LHCN-M2 (cell line): Measurements from ENCODE around the gene CHURC1. TPM values are rescaled to one million over a fixed set of nuclear protein-coding genes. Genes with fewer than 3 reads are reported as not detected.
A peak's percentile ranks its signal among the peaks of the same experiment; 100 is the strongest.

Experiments
- DNase-seq: peaks from one replicate; pipeline ENCODE4 v3.0.0-alpha.2; 2012; ENCODE audit warnings: low read depth
- polyA plus RNA-seq: library from polyadenylated mRNA; unstranded; fragments of >200 nt; gene quantifications from one replicate; pipeline ENCODE4 v1.2.1, GENCODE V29; 2012; ENCODE audit warnings: missing spikeins
- total RNA-seq: library from RNA; depleted of rRNA; stranded (reverse); fragments of >200 nt; gene quantifications from 2 replicates; pipeline ENCODE4 v1.2.3, GENCODE V29; 2014; rRNA removed

The CHURC1 gene
- 52.8 and 55.4 TPM in 2 replicates for total RNA-seq
- 61.6 TPM for polyA plus RNA-seq

GRCh38 chr14:64914237-64915028 is at the start of gene CHURC1:
Gene CHURC1 (plus strand): TSS chr14:64914455. CDS start chr14:64914496, 41 bp downstream.
- DNase-seq = peak; percentile 98

DNA sequence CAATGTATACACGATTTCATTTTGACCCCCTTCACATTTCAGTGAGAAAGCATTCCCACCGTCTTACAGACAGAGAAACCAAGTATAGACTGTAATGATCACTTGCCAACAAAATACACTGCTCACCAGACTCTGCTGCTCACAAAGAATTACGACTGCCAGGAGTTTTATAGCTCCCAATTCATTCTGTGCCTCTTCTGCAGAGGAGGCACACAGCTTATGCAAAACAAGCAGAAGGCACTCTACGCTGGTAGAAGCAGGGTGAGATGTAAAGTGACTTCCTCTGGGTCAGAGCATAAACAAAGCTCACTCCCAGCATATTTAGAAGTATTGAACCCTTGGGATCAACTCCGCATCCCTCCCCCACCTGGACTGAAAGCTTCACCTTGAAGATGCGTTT is 49.1 kb upstream of the CHURC1 start:
- no peak for DNase-seq

GRCh38 chr14:64865992-64866391 is 48.3 kb upstream of the CHURC1 start:
- DNase-seq = no peak

GRCh38 chr14:64867182-64867581 is 47.1 kb upstream of the CHURC1 start:
- DNase-seq = no peak

DNA sequence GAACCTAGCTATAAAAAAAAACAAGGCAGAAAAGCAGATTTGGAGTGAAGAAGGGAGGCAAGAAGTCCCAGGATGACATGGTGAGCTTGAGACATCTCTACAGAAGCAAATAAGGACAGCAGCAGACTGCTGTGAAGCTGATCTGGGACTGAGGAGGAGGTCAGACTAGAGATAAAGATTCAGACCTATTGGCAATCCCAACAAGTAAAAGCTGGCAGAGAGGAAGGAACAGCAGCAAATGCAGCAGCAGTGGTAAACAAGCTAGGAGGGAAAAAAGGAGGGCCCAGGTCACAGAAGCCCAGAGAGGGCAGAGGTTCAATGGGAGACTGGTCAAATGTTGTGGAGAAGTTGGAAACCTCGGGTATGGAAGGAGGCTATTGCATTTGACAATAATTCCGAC is 45.9 kb upstream of the CHURC1 start:
- DNase-seq = no peak

DNA sequence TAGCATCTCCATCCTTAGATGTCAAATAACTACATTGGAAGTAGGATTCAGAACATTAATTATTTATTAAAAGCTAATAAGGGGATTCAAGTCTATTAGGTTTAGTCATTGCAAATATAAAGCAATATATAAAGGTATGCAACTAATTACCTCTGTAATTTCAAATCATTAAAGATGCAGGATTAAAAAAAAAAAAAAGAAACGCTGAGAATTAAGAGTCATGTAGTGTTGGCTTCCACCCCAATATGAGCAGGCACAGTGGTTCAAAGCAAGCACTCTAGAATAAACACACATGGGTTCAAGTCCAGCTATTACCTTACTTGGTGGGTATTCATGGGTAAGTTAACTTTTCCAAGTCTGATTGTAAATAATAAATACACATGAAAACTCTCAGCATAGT is 45.4 kb upstream of the CHURC1 start:
- DNase-seq = no peak

DNA sequence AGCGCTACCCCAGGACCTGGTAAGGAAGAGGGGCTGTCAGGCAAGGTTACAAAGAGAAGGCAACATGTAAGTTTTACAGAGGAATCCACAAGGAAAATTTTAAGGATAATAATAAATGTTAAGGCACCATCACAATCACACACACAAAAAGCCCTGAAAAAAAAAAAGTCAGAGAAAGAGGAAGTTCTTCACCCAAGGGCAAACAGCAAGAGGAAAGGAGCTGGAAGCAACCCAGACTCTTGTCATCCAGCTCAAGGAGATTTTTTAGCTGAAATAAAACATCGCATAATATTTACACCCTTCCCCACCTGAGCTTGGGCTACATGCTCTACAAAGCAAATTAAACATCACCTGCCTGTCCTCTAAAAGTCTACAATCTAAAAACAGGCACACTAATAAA is 44.1 kb upstream of the CHURC1 start:
- no peak for DNase-seq

DNA sequence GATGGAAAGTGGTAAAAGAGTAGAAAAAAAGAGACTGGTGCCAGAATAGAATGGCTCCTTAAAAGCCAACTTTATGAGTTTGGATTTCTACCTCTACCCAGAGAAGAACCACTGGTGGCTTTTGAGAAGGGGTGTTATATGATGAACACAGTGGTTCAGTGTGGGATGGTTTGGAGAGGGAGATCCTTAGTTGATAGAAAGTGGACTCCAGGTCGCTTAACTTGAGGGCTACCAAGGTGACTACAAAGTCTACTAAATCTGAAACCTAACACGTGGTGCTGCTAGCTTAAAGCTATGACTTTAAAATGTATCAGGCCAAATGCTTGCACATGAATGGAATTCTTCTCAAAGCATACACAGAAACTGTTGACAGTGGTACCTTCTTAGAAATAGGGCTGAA is 42.9 kb upstream of the CHURC1 start:
- DNase-seq = no peak

DNA sequence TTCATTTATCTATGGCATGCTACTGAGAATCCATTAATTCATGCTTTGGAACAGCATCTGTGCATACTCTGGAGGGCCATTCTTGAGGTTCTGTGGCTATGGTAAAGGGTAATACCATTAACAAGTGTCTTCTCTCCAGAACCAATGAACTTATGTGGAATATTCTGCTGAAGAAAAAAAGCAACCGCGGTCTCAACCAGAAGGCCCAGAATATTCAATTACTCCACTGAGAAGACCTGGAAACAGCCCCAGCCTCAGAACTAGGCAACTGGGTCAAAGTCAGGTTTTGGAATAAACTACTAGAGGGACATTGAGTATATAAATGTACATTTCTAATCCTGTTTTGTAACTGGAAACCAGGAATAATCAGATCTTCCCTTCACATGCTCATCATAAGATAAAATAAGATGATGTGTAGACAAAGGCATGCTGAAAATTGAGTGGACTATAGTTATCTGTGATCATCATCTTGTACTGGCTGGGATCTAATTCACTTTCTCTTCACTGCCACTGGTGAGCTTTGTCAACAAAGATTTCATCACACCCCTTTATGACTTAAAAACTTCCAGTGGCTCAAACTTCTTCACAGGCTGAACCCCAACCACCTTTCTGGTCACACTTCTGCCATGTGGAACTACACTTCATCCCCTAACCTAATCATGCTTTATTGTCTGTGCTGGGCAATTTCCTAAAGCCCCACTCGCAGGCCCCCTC is 40.6 kb upstream of the CHURC1 start:
- no peak for DNase-seq

DNA sequence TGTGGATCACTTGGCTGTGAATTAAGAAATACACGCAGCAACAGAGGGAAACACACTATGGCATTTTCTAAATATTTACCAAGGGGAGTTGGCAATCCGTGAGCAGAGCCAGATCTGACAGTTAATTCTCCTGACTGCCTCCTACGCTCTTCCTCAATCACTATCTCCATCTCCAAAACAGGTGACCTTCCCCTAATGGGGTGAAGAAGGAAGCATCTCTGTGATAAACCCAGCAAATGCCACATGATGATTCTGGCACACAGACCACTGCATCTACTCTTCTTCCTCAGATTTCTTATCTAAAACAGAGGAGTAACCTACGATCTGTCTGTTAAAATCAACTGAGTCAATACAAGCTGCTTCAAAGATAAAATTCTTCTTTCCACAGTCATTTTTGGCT is 38.9 kb upstream of the CHURC1 start:
- DNase-seq = no peak

- no peak for DNase-seq
Observed at GRCh38 chr14:64877846-64878245, 36.4 kb upstream of the CHURC1 start.

GRCh38 chr14:64878837-64879634 is 35.2 kb upstream of the CHURC1 start:
- DNase-seq = no peak

DNA sequence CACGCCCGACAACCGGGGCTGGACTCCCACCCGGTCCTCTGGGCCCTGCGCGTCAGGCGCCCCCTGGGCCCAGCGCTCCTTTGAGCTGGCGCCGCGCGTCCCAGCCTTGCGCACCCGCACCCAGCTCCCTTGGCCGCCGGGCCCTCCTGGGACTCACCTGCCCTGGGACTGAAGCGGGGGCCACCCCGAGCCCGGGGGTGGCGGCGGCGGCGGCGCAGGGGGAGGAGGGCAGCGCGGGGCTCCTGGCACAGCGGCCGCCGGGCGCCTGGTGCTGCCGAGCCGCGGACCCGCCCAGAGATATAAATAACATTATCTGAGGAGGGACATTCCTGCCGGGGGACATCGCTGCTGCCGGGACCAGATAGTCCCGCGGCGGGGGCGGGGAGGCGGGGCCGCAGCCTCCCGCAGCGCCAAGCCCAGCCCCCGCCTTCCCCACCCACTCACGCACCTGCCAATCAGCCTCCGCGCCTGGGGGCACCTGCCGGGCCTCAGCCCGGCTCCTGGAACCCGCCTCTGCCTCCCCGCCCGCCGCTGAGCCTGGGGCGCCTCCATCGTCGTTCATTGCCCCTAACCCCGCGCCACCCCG is 34.5 kb upstream of the CHURC1 start, which contains the start of gene SPTB:
Gene SPTB (minus strand): TSS at position 273 of the 586 bp plus-strand sequence. CDS start 56,813 bp downstream, outside the sequence.
- no peak for DNase-seq

- no peak for DNase-seq
Observed at GRCh38 chr14:64880221-64881121, 33.8 kb upstream of the CHURC1 start.

DNA sequence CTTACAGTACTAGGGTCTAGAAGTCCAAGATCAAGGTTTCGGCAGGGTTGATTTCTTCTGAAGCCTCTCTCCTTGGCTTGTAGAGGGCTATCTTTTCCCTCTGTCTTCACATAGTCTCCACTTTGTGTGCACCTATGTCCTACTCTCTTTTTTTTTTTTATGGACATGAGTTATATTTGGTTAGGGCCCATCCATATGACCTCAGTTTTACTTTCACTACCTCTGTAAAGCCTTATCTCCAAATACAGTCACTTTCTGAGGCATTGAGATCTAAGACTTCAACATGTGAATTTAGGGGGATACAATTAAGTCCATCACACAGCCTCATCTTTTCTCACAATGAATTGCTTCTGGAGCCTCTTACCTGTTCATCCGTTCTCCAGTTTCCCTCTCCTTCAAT is 28.7 kb upstream of the CHURC1 start:
- DNase-seq = no peak

GRCh38 chr14:64889352-64889751 is 24.9 kb upstream of the CHURC1 start:
- DNase-seq = no peak

- no peak for DNase-seq
Observed at GRCh38 chr14:64891173-64891838, 22.9 kb upstream of the CHURC1 start.

DNA sequence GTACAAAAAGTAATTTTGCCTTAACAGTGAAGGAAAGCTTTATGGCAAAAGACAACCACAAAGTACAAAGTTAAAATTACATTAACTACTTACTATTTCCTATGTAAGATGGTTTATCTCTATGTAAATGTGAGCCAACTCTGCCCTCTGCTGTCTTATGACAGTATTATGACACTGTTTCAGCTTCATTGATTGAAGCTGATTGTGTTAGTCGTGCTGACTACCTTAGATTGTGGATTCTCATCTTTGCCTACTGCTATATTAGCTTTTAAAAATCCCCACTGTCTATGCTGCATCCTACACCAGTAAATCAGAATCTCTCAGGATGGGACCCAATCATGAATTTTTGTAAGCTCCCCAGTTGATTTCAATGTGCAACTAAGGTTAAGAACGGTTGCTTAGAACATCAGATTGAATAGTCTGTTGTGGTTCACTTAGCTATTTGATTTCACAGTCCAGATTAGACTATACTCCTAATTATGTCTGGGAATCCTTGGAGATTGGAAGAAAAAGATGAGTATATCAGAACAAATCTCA is 22.3 kb upstream of the CHURC1 start:
- DNase-seq = peak; percentile 53

DNA sequence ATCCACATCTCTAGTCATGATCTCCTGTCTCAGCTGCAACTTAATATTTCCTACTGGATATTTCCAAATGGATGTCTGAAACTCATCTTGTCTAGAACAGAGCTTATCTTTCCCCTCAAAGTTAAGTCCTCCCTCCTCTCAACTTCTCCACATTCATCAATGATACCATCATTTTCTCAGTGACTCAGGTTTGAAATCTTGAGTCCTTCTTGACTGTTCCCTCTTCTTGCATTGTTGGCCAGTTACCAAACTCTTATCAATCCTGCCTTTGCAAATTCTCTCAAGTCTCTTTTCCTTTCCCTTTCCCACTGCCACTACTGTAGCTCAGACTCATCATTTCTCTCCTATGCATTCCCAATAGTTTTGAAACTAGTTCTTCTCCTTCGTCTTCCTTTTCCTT is 14.3 kb upstream of the CHURC1 start:
- no peak for DNase-seq

GRCh38 chr14:64906022-64906421 is 8.2 kb upstream of the CHURC1 start:
- no peak for DNase-seq
